GM12873 (cell line): ENCODE results near the gene ACTN4.

Experiments
- TF ChIP-seq, protein P1 (sequence below): IDR thresholded peaks from 2 replicates; pipeline ENCODE4 v1.5.1; 2012; ENCODE audit warnings: low read depth, mild to moderate bottlenecking, moderate library complexity, low read length, control low read depth; ENCODE audit not compliant: insufficient read depth; ENCODE audit errors: missing control alignments

Gene ACTN4

DNA sequence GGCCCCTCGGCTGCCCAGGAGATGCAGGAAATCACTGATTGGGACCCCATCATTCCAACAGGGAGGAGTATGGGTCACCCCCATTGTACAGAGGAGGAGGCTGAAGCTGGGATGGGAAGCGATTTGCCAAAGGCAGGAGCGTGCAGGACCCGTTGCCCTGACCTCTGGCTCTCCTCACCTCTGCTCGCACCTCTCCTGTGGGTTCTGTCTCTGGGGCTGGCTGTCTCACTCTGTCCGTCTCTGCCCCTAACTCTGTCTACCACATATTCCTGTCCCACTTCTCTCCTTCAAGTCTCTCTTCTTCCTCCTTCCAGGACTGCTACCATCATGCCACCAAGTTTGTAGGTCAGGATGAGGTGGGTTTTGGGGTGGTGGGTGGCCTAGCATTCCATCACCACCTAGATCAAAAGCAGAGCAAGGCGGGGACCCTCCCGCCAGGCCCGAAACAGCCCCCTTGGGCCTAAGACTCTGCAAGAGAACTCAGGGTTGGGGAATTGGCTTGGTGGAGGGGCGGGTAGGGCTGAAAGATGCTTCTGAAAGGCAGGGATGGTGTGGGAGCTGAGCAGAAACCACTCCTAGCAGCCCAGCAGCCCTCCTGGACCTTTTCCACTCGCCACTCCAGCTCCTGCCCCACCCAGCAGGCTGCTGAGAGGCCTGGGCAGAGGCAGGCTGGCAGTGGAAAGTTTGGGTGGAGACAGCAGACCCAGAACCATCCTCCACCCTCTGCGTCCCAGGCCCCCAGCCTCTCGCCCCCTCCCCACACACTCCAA is 126.9 kb downstream of the ACTN4 start:
- TF ChIP-seq, protein P1, sequence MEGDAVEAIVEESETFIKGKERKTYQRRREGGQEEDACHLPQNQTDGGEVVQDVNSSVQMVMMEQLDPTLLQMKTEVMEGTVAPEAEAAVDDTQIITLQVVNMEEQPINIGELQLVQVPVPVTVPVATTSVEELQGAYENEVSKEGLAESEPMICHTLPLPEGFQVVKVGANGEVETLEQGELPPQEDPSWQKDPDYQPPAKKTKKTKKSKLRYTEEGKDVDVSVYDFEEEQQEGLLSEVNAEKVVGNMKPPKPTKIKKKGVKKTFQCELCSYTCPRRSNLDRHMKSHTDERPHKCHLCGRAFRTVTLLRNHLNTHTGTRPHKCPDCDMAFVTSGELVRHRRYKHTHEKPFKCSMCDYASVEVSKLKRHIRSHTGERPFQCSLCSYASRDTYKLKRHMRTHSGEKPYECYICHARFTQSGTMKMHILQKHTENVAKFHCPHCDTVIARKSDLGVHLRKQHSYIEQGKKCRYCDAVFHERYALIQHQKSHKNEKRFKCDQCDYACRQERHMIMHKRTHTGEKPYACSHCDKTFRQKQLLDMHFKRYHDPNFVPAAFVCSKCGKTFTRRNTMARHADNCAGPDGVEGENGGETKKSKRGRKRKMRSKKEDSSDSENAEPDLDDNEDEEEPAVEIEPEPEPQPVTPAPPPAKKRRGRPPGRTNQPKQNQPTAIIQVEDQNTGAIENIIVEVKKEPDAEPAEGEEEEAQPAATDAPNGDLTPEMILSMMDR, result no peak

DNA sequence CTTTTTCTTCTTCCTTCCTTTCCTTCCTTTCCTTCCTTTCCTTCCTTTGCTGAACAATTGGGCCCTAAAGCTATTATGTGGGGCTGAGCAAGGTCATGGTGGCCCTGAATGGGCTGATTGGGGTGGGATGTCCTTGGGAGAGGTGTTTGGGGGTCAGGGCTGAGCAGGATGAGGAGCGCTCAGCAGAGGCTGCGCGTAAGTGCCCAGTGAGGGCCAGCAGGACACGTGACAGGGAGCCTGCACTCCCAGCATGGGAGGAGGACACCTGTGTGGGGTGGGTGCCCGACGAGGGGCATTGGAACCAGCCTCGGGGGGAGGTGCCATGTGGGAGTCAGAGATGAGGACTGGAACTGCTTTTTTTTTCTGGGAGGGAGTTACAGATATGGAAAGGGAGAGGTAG is 131.3 kb downstream of the ACTN4 start:
- TF ChIP-seq, protein P1, result no peak

DNA sequence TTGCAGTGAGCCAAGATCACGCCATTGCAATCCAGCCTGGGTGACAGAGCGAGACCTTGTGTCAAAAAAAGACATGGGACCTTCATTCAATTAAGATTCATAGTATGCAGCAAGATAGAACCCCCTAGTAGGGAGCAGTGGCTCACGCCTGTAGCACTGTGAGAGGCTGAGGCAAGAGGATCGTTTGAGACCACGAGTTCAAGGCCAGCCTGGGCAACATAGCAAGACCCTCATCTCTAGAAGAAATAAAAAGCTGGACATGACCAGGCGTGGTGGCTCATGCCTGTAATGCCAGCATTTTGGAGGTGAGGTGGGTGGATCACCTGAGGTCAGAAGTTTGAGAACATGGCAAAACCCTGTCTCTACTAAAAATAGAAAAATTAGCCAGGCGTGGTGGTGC is 133.0 kb downstream of the ACTN4 start:
- TF ChIP-seq, protein P1, result no peak

DNA sequence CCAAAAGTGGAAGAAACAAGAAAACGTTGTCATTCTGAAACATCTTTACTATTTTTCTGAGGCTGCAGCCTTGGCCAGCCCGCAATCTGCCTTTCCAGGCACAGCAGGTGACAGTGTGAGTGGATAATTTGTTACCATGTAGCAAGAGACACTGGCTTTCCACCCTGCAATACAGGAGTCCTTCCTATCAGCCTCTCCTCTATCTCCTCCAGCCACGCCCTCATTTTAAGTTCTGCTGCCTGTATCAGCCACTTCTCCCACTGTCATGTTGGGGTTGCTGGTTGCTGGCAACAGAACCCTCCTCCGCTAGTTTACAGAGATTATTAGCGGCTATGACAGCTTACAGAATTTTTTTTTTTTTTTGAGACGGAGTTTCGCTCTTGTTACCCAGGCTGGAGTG is 133.6 kb downstream of the ACTN4 start:
- TF ChIP-seq, protein P1, result no peak
